GM19240 (cell line): ENCODE measurements around the gene ARHGEF11.
"Not testable (repeated sequence)": the region's sequence is repeated elsewhere in the genome, so short reads cannot be mapped to it uniquely, and the experiment has no call there.

Source experiments
- DNase-seq: peaks from one replicate; pipeline ENCODE4 v3.0.0; 2011; ENCODE audit warnings: low spot score; ENCODE audit not compliant: insufficient read length

Gene ARHGEF11

DNA sequence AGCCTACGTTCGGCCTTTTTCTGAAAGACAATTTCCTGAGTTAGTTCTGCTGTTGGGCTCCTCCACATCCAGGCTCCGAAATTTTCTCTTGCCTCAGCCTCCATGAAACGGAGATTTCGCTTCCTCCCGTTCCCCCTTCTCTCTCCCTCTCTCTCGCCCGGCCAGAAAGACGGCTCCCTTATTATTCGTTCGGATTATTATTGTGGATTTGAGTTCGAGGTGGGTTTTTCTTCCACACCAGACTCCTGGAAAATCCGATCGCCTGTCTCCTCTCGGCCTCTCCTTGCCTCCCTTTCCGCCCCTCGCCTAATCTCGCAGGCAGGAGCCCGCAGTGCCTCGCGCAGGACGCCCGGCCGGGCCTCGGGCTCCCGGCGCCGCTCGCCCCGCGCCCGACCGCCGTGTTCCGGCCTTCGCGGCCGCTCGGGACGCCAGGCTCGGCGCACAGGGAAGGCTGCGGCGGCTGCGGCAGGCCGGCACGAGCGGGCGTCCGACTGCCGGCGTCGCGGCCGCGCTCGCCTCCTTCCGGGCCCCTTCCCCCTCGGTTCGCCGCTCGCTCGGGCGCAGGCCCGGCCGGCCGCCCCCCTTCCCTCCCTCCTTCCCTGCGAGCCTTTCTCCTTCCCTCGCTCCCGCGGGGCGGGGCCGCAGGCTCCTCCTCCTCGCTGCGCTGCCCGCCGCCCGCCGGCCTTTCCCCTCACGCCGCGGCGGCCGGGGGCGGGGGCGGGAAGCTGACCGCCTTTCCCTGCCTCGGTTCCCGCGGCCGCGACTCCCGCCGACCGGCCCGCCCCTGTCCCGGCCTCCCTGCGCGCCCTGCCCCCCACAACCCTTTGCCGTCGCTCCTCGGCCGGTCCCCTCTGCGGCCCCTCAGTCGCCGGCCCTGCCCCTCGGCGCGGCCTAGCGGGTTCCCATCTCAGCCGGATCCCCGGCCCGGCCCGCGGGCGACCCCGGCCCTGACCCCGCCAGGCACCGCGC lies at the start of gene ARHGEF11:
Gene ARHGEF11, minus strand, starts transcription at position 493 of the 969 bp plus-strand sequence. CDS start 1,412 bp downstream, outside the sequence.
- DNase-seq: peak; percentile 18

DNA sequence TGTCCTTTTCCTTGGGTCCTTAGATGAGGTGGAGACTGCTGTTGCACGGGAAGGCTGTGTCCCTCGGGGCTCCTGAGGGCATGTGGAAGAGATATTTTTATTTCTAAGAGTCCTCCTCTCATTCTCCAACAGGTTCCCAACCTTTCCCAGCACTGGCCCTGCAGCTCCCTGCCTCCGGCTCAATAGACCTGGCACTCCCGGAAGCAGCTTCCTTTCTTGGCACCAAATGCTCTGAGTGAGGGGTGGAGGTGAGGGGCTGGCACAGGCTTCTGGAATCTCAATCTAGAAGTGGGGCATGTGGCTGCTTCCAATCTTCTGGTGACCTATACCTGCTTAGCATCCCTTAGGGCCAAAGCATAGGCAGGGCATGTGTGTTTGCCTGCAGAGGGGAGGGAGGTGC lies 49.5 kb upstream of the ARHGEF11 start:
- DNase-seq: no peak

- DNase-seq: no peak
These were observed 47.3 kb upstream of the ARHGEF11 start for GRCh38 chr1:157092831-157093230.

- DNase-seq: no peak
These were observed 46.2 kb upstream of the ARHGEF11 start for GRCh38 chr1:157091668-157092273.

- DNase-seq: no peak
These were observed 45.6 kb upstream of the ARHGEF11 start for GRCh38 chr1:157091186-157091585.

DNA sequence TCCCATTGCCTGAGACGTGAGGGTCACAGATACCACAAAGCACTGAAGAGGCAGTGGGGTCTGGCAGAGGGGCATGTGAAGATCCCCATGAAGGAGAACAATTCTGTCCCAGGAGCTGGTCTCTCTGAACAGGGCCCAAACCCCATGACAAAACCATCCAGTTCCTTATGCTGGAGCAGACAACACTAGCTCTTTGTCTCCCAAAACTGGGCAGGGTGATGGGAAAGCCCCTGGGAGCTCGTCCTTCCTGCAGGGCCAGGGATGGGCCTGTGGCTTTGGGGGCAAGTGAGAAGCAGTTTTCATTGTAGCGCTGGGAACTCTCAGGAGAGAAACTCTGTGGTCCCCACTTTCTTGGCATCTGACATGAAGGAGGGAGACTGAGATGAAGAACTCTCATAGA lies 45.2 kb upstream of the ARHGEF11 start:
- no peak for DNase-seq

DNA sequence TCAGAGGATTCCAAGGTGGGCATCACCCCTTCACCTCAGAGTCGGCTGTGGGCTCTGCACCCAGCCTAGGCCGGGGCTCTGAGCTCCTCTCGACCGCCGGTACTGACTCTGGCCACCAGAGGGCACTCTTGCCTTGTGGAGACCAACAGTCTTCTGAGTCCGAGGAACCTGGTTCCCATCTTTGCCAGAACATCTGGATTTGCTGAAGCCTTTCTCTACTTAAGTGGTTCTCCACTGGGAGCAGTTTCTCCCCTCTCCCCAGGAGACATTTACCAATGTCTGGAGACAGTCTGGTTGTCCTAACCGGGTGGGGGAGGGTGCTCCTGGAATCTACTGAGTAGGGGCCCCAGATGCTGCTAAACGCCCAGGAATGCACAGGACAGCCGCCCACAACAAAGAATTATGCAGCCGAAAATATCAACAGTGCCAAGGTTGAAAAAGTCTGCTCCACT lies 44.7 kb upstream of the ARHGEF11 start:
- peak; percentile 80 for DNase-seq

GRCh38 chr1:157089789-157090188 lies 44.2 kb upstream of the ARHGEF11 start:
- DNase-seq: no peak

DNA sequence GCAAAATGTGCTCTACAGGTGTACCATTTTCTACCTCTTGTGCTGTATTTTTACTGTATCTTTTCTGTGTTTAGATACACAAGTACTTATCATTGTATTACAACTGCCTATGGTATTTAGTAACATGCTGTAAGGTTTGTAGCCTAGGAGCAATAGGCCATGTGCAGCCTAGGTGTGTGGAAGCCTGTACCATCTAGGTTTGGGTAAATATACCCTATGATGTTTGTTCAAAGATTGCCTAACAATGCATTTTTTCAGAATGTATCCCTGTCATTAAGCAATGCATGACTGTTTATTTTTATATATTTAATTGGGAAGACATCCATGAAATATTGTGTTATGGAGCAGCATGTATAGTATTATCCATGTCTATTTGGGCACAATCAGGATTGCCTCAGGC lies 43.1 kb upstream of the ARHGEF11 start:
- DNase-seq: no peak

DNA sequence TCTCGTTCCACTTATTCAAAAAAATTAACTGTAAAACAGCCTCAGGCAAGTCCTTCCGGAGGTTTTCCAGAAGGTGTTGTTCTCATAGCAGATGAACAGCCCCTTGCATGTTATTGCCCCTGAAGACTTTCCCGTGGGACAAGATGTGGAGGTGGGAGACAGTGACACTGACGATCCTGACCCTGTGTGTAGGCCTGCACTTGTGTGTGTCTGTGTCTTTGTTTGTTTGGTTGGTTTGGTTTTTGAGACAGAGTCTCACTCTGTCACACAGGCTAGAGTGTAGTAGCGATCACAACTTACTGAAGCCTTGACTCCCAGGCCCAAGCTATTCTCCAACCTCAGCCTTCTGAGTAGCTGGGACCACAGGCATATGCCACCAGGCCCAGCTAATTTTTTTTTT lies 41.5 kb upstream of the ARHGEF11 start:
- DNase-seq: no peak

DNA sequence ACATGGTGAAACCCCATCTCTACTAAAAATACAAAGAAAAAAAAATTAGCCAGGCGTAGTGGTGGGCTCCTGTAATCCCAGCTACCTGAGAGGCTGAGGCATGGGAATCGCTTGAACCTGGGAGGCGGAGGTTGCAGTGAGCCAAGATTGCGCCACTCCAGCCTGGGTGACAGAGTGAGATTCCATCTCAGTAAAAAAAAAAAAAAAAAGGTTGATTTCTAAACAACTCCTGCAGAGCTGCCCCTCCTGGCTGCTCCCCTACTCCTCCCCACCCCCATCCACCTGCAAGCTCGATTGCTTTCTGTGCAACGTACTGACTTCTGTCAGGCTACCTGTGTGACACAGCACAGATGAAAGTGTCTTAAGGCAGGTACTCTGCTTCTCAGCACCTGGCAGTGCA lies 40.8 kb upstream of the ARHGEF11 start:
- DNase-seq: no peak

DNA sequence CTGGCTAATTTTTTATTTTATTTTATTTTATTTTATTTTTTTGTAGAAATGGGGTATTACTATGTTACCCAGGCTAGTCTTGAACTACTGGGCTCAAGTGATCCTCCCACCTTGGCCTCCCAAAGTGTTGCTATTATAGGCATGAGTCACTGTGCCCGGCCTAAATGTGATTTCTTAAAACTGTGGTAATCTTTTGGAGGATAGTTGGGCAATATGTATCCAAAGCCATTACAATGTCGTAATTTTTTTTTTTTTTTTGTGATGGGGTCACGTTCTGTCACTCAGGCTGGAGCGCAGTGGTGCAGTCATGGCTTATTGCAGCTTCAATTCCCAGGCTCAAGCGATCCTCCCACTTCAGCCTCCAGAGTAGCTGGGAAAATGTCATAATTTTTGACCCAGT lies 39.9 kb upstream of the ARHGEF11 start:
- DNase-seq: no peak

GRCh38 chr1:157084720-157085119 lies 39.2 kb upstream of the ARHGEF11 start:
- DNase-seq: no peak

- DNase-seq: no peak
These were observed 36.2 kb upstream of the ARHGEF11 start for GRCh38 chr1:157081707-157082106.

GRCh38 chr1:157080714-157081113 lies 35.2 kb upstream of the ARHGEF11 start:
- DNase-seq: no peak

DNA sequence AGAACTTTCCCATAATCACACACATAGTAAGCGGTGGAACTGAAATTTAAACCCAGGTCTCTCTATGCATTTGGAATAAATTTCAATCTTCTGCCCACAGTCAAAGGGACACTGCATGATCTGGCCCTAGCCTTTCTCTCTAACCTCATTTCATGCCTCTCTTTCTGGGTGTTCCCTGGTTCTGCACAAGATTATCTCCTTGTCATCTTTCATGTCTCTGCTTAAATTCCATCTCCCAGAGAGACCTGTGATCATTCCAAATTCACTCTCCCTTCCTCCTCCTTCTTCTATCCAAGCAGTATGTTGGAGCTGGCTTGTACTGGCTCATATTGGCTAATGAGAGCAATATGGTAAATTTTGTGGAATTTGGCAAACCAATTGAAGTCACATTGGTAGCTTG lies 31.9 kb upstream of the ARHGEF11 start:
- DNase-seq: no peak

DNA sequence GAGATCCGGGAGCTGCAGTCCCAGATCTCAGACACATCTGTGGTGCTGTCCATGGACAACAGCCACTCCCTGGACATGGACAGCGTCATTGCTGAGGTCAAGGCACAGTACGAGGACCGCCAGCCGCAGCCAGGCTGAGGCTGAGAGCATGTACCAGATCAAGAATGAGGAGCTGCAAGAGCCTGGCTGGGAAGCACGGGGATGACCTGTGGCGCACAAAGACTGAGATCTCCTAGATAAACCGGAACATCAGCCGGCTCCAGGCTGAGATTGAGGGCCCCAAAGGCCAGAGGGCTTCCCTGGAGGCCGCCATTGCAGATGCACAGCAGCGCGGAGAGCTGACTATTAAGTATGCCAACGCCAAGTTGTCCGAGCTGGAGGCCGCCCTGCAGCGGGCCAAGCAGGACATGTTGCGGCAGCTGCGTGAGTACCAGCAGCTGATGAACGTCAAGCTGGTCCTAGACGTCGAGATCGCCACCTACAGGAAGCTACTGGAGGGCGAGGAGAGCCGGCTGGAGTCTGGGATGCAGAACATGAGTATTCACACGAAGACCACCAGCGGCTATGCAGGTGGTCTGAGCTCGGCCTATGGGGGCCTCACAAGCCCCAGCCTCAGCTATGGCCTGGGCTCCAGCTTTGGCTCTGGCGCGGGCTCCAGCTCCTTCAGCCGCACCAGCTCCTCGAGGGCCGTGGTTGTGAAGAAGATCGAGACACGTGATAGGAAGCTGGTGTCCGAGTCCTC lies 28.6 kb upstream of the ARHGEF11 start:
- no peak for DNase-seq

DNA sequence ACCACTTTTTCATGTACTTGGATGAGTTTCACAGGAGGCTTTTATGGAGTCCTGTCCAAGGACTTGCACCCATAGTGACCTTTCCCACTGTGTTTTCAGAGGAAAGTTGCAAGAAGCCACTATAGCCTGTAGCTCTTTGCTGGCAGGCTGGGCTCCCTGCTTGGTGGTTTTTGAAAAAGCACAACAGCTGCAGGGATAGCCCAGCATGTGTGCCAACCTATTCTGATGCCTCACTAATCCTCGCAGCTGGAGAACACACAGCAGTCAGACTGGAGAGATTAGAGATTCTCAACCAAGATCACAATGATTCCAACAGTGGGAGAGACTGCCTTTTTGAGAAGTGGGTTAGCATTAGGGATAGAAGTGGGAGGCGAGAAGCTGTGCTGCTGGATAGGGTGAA lies 24.1 kb upstream of the ARHGEF11 start:
- DNase-seq: no peak

DNA sequence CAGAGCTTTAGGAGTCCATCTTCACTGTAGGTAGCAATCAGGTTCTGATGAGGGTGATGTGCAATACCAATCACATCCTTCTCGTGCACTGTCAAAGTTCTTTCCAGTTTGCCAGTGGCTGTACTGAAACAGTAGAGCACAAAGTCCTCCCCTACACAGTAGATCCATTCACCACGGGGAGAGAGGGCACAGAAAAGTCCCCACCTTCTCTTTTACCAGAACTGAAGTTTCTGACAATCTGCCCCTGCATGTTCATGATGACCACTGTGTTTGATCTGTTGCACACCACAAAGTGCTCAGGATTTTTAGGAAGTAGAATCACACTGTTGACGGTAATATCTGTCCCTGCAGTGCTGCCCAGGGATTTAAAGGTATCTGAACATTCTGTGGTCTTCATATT lies 13.7 kb upstream of the ARHGEF11 start:
- DNase-seq: not testable (repeated sequence)

DNA sequence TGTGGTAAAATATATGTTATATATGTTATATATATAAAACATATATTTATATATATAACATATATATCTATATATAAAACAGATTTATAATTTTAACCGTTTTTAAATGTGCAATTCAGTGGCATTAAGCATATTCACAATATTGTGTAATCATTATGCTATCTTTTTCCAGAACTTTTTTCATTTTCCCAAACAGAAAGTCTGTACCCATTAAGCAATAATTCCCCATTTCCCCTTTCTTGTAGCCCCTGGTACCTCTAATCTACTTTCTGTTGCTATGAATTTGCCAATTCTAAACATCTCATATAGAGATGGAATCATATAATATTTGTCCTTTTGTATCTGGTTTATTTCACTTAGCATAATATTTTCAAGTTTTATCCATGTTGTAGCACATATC lies 10.7 kb upstream of the ARHGEF11 start:
- no peak for DNase-seq

DNA sequence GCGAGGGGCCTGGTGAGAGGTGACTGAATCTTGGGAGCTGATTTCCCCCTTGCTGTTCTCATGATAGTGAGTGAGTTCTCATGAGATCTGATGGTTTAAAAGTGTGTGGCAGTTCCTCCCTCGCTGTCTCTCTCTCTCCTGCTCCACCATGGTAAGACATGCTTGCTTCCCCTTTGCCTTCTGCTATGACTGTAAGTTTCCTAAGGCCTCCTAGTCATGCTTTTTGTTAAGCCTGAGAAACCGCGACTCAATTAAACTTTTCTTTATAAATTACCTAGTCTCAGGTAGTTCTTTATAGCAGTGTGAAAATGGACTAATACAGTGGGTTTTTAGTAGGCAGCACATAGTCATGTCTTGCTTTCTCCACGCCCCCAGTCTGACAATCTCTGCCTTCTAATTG lies 10.2 kb upstream of the ARHGEF11 start:
- DNase-seq: not testable (repeated sequence)

- DNase-seq: no peak
These were observed 5.3 kb upstream of the ARHGEF11 start for GRCh38 chr1:157050836-157051235.
